IgD-negative memory B cell (primary cell): ENCODE results near the gene PAGE2B. TPM values are rescaled to one million over a fixed set of nuclear protein-coding genes. Genes with fewer than 3 reads are reported as not detected.
"Not testable (repeated sequence)": the region's sequence is repeated elsewhere in the genome, so short reads cannot be mapped to it uniquely, and the experiment has no call there.

Experiments used
- H3K27ac Mint-ChIP-seq, 3 donors: one replicate each; pipeline ENCODE4 v1.8.0; 2020 to 2022; ENCODE audit warnings: mild to moderate bottlenecking in 3 of 3, mixed read lengths in 3 of 3, moderate library complexity in 1 of 3
- H3K27me3 Mint-ChIP-seq: one replicate; pipeline ENCODE4 v1.8.0; 2021; ENCODE audit warnings: mixed read lengths
- H3K36me3 Mint-ChIP-seq: one replicate; pipeline ENCODE4 v1.8.0; 2020; ENCODE audit warnings: mild to moderate bottlenecking, mixed read lengths
- H3K4me1 Mint-ChIP-seq, 3 donors: one replicate each; pipeline ENCODE4 v1.8.0; 2020 to 2022; ENCODE audit warnings: mixed read lengths in 3 of 3, mild to moderate bottlenecking in 1 of 3
- H3K4me3 Mint-ChIP-seq, 4 donors: one replicate each; pipeline ENCODE4 v1.8.0; 2020 to 2022; ENCODE audit warnings: mild to moderate bottlenecking in 4 of 4, mixed read lengths in 4 of 4, moderate library complexity in 3 of 4
- H3K9me3 Mint-ChIP-seq, 3 donors: one replicate each; pipeline ENCODE4 v1.8.0; 2020 to 2021; ENCODE audit warnings: mixed read lengths in 3 of 3, mild to moderate bottlenecking in 1 of 3
- polyA plus RNA-seq: library from polyadenylated mRNA; unstranded; fragments of 300-500 nt; fragmentation: Illumina TruSeq; gene quantifications from one replicate; pipeline ENCODE4 v1.2.3, GENCODE V29; 2021

Gene PAGE2B
- not detected for polyA plus RNA-seq

DNA sequence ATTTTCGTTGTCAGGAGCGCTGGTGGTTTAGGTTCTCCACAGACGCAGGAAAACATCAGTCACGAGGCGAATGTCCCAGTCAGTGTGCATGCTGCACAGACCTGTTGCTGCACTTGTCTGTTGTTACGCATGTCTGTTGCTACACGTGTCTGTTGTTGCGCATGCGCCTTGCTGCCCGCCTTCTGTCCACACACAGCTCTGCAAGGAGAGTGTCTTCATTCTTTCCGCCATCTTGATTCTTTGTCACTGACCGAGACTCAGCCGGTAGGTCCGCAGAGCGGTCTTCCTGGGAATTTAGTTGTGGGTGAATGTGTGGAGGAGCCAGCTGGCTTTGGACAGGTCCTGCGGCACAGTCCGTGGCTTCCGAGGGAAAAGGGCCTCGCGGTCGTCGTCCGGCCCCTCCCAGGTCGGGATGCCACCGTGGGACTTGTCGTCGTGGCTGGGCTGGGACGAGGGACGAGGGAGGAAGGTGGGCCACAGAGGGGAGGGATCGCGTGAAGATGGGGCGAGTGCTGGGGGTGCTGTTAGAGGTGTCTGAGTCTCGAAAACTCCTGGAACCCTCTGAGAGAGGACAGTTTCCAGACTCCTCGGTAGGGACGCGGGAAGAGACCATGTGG lies at the start of gene PAGE2B:
PAGE2B (plus strand) TSS at position 180 of the 617 bp plus-strand sequence. CDS start 1,012 bp downstream, outside the sequence.
- no peaks in the 10 kb centered on the region for H3K4me1 Mint-ChIP-seq
- peak within 1 kb of the TSS in 1 of 3 donors; percentile 23 for H3K27ac Mint-ChIP-seq
- no peaks in the 10 kb centered on the region for H3K9me3 Mint-ChIP-seq
- peaks cover 1% of the 10 kb centered on the region for H3K27me3 Mint-ChIP-seq
- H3K4me3 Mint-ChIP-seq: peak within 1 kb of the TSS in 1 of 4 donors; percentile 74
- no peaks in the 10 kb centered on the region for H3K36me3 Mint-ChIP-seq

DNA sequence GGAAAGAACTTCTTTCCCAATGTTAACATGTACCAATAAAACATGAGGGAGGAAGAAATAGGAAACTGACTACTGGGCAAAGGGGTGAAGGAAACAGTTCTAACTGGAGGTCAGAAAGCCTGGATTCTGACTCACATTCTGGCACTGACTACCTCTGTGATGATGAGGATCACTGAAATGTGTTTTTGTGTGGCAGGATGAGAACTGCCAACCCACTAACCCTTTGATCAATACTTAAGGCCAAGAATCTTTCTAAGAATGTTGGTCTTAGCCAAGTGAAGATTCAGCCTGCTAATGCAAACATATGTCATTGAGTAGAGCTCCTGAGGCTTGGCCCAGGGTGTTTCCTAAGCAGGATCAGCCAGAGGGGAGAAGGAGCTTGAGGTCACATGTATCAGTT lies 48.7 kb upstream of the PAGE2B start:
- Mint-ChIP-seq H3K9me3 (peaks cover 0 to 3% (median 0%) of the 10 kb centered on the region in 3 donors), H3K4me1 (no peaks in the 10 kb centered on the region), H3K4me3 (no peak overlapping the region), H3K27me3 (peaks cover 4% of the 10 kb centered on the region), H3K36me3 (no peaks in the 10 kb centered on the region), H3K27ac (no peak overlapping the region)

DNA sequence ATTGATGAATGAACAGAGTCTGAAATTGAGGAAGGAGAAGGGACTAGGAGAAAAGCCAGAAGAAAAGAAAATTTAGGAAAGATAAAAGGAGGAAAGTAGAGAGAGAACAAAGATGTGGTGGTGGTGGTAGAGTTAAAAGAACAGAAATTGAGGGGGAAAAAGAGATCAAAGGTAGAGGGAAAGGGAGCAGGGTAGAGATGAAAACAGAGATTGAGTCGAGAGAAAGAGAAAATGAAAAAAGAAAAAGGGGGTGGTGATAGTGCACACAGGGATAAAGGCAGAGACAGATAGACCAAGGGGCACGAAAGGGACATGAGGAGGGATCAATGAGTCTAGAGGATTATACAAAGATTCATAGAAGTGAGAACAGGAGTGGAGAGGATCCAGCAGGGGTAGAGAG lies 48.0 kb upstream of the PAGE2B start:
- H3K36me3 Mint-ChIP-seq: no peaks in the 10 kb centered on the region
- no peak overlapping the region for H3K4me3 Mint-ChIP-seq
- H3K9me3 Mint-ChIP-seq: peaks cover 0 to 3% (median 0%) of the 10 kb centered on the region in 3 donors
- peaks cover 2% of the 10 kb centered on the region for H3K27me3 Mint-ChIP-seq
- H3K4me1 Mint-ChIP-seq: no peaks in the 10 kb centered on the region
- no peak overlapping the region for H3K27ac Mint-ChIP-seq

GRCh38 chrX:55028040-55028439 lies 46.8 kb upstream of the PAGE2B start:
- Mint-ChIP-seq H3K27me3 (peaks cover 4% of the 10 kb centered on the region), H3K36me3 (no peaks in the 10 kb centered on the region), H3K4me1 (no peaks in the 10 kb centered on the region), H3K9me3 (peaks cover 0 to 3% (median 0%) of the 10 kb centered on the region in 3 donors), H3K27ac (no peak overlapping the region), H3K4me3 (no peak overlapping the region)

- Mint-ChIP-seq H3K4me3 (no peak overlapping the region), H3K27ac (no peak overlapping the region), H3K27me3 (peaks cover 4% of the 10 kb centered on the region), H3K9me3 (peaks cover 0 to 3% (median 0%) of the 10 kb centered on the region in 3 donors), H3K36me3 (no peaks in the 10 kb centered on the region), H3K4me1 (no peaks in the 10 kb centered on the region)
These were observed 46.2 kb upstream of the PAGE2B start for GRCh38 chrX:55028611-55029010.

- Mint-ChIP-seq H3K36me3 (no peaks in the 10 kb centered on the region), H3K4me3 (no peak overlapping the region), H3K4me1 (no peaks in the 10 kb centered on the region)
These were observed 45.5 kb upstream of the PAGE2B start for GRCh38 chrX:55029291-55029690.

DNA sequence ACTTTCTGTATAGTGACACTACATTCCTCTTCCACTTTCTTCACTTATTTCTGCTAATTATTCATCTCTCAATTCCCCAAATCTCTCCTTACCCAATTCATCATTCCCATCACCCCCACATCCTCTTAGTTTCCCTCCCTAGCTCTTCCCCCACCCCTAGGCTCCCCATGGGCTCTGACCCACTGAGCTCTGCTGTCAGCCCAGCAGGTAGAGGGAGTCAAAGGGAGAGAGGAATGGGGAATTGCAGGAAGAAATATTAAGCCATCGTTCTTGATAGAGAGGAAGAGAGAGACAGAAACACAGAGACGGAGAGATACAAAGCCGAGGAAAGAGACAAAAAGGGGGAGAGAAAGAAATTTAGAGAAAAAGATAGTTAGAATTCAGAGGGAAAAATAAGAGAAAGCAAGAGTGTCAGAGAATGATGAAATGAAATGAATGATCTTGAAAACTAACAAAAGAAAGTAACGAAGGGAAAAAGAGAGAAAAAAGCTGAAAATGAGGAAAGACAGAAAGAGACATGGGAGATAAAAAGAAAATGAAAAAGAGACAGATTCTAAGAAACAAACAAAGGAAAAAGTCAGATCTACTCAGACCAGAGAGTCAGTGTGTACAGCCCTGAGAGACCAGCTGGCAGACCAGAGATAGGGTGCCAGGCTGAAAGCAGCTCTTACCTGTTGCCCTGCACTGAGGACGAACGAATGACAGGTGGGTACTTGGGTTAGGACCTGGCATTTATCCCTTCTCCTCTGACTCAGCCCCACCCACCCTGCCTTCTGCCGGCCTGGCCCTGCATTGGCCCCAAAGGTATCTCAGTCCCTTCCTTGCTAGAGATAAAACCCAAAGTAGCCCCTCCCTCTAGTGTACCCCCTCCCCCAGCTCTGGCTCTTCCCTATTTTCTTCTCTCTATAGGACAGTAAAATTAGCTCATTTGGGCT lies 44.3 kb upstream of the PAGE2B start, which contains the start of gene ALAS2:
ALAS2 (minus strand) TSS at position 707 of the 935 bp plus-strand sequence. CDS start 4,977 bp downstream, outside the sequence.
- Mint-ChIP-seq H3K4me1 (no peaks in the 10 kb centered on the region), H3K27ac (no peak within 1 kb of the TSS), H3K9me3 (peaks cover 0 to 3% (median 0%) of the 10 kb centered on the region in 3 donors), H3K36me3 (no peaks in the 10 kb centered on the region), H3K27me3 (peaks cover 4% of the 10 kb centered on the region), H3K4me3 (no peak within 1 kb of the TSS)

More at GRCh38 chrX:55029291-55029690, 45.5 kb upstream of the PAGE2B start:
- Mint-ChIP-seq H3K9me3 (peaks cover 0 to 3% (median 0%) of the 10 kb centered on the region in 3 donors), H3K27me3 (peaks cover 4% of the 10 kb centered on the region), H3K27ac (no peak overlapping the region)

DNA sequence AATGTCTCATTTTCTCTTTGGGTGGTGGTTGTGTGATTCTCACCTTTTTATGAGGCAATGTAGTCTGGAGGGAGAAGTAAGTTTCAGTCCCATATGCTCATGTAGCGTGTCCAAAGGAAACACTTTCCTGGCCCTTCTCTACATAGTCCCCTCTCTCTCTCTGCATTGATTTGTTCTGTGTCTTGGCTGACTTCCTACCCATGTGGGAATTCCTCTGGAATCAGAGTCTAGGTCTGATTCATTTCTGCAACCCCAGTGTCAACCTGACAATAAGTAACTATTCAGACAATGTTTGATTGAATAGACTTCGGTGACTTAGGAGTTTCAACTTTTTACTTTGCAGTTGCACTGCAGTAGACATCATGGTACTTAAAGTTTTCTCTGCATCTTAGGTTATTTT lies 41.4 kb upstream of the PAGE2B start:
- peaks cover 2% of the 10 kb centered on the region for H3K27me3 Mint-ChIP-seq
- no peak overlapping the region for H3K27ac Mint-ChIP-seq
- no peaks in the 10 kb centered on the region for H3K9me3 Mint-ChIP-seq
- H3K4me3 Mint-ChIP-seq: no peak overlapping the region
- H3K4me1 Mint-ChIP-seq: no peaks in the 10 kb centered on the region
- no peaks in the 10 kb centered on the region for H3K36me3 Mint-ChIP-seq

DNA sequence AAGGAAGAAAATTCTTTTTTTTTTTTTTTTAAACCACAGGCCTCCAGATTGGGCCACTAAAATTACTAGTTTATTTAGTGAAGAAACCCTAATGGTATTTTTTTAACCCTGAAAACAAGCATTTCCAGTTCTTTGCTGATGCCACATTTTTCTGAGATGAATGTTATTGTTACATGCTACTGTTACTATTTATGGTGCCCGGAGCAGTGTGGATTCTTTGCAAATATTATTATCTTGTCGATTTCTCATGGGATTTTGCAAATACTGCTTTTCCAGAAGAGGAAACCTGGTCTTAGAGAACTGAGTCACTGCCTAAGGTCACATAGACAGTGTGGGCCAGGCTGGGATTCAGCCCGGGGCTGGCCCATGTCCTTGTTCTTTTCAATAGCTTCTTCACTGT lies 35.4 kb upstream of the PAGE2B start:
- no peaks in the 10 kb centered on the region for H3K27me3 Mint-ChIP-seq
- H3K27ac Mint-ChIP-seq: no peak overlapping the region
- H3K4me1 Mint-ChIP-seq: no peaks in the 10 kb centered on the region
- H3K4me3 Mint-ChIP-seq: no peak overlapping the region
- H3K36me3 Mint-ChIP-seq: no peaks in the 10 kb centered on the region
- peaks cover 0 to 2% (median 2%) of the 10 kb centered on the region in 3 donors for H3K9me3 Mint-ChIP-seq

DNA sequence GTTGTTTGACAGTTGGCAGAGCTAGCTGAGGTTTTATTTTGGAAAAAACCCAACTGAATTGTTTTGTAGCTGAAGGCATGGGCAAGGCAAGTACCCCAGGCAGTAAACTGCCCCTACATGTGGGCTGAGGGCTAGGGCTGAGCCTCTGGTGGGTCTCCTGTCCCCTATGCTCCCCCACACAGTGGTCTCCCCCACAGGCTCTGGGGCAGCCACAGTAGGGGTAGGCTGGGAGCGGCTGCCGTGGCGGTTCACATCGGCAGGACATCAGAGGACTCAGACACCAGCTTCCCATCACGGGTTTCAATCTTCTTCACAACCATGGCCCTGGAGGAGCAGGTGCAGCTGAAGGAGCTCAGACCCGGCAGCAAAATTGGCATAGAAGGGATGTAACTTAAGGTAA lies 33.3 kb upstream of the PAGE2B start:
- no peak overlapping the region for H3K27ac Mint-ChIP-seq
- H3K4me3 Mint-ChIP-seq: no peak overlapping the region

DNA sequence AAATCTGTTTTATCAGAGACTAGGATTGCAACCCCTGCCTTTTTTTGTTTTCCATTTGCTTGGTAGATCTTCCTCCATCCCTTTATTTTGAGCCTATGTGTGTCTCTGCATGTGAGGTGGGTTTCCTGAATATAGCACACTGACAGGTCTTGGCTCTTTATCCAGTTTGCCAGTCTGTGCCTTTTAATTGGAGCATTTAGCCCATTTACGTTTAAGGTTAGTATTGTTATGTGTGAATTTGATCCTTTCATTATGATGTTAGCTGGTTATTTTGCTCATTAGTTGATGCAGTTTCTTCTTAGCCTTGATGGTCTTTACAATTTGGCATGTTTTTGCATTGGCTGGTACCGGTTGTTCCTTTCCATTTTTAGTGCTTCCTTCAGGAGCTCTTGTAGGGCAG lies 24.2 kb upstream of the PAGE2B start:
- not testable (repeated sequence) for H3K4me3 Mint-ChIP-seq, H3K27me3 Mint-ChIP-seq, H3K36me3 Mint-ChIP-seq, H3K4me1 Mint-ChIP-seq, H3K9me3 Mint-ChIP-seq, H3K27ac Mint-ChIP-seq

More for the DNA sequence above, 33.3 kb upstream of the PAGE2B start:
- H3K36me3 Mint-ChIP-seq: no peaks in the 10 kb centered on the region
- H3K4me1 Mint-ChIP-seq: peaks cover 0 to 1% (median 0%) of the 10 kb centered on the region in 3 donors
- H3K27me3 Mint-ChIP-seq: no peaks in the 10 kb centered on the region
- H3K9me3 Mint-ChIP-seq: peaks cover 0 to 4% (median 2%) of the 10 kb centered on the region in 3 donors

GRCh38 chrX:55056820-55057674 lies 17.8 kb upstream of the PAGE2B start:
- peak overlapping the region in 2 of 3 donors; percentile 9 to 42 for H3K27ac Mint-ChIP-seq
- peaks cover 5 to 11% (median 6%) of the 10 kb centered on the region in 3 donors for H3K4me1 Mint-ChIP-seq
- H3K27me3 Mint-ChIP-seq: peaks cover 4% of the 10 kb centered on the region
- H3K36me3 Mint-ChIP-seq: no peaks in the 10 kb centered on the region
- no peaks in the 10 kb centered on the region for H3K9me3 Mint-ChIP-seq
- H3K4me3 Mint-ChIP-seq: peak overlapping the region; percentile 5 to 90 (median 64)

DNA sequence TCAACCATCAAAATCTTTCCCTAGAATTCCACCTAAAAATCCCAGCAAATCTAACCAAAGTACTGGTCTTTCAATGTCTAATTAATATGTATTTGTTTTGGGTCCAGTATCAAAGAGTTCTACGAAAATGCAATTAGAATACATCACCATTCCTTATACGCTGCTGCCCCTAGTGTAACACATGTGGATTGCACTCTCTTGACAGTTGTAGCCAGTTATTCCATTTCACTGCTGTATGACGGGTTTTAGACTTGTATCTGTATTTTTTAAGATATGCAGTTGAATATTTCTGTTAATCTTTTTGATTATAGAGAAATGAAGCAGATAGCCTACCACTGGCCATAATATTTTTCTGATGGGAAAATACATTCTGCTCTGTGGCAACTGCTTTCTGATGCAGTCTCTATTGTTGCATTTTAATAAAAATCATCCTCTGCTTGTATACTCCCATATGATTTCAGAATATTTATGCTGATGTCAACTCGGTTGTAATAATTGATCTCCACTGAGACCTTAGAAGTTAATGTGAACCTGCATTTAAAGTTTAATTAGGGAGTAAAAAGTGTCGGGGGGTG lies 17.1 kb upstream of the PAGE2B start:
- H3K4me3 Mint-ChIP-seq: peak overlapping the region in 3 of 4 donors; percentile 51 to 90 (median 77)
- H3K27ac Mint-ChIP-seq: peak overlapping the region in 1 of 3 donors; percentile 9
- H3K4me1 Mint-ChIP-seq: peaks cover 5 to 11% (median 6%) of the 10 kb centered on the region in 3 donors
- no peaks in the 10 kb centered on the region for H3K9me3 Mint-ChIP-seq
- H3K27me3 Mint-ChIP-seq: peaks cover 2% of the 10 kb centered on the region
- no peaks in the 10 kb centered on the region for H3K36me3 Mint-ChIP-seq

- H3K9me3 Mint-ChIP-seq, H3K36me3 Mint-ChIP-seq, H3K27me3 Mint-ChIP-seq, H3K4me1 Mint-ChIP-seq, H3K27ac Mint-ChIP-seq, H3K4me3 Mint-ChIP-seq: not testable (repeated sequence)
These were observed 7.7 kb upstream of the PAGE2B start for GRCh38 chrX:55067180-55067579.
